ENCODE measurements around the gene BTBD10. TPM values are rescaled to one million over a fixed set of nuclear protein-coding genes. Genes with fewer than 3 reads are reported as not detected.

Gene BTBD10
- 32.8 and 38.5 TPM in 2 replicates for total RNA-seq (2012; rRNA removed)

- Histone ChIP-seq H3K4me2 (ENCODE audit: low read length) (peak within 1 kb of the TSS; percentile 94), H3K9ac (ENCODE audit: low read depth, low read length) (peak within 1 kb of the TSS; percentile 84)
These were observed at the start of gene BTBD10 for GRCh38 chr11:13462901-13463778. TSS of gene BTBD10 (minus strand) at chr11:13463222. CDS start at chr11:13445124, 18,098 bp downstream.

GRCh38 chr11:13503393-13503792, 40.4 kb upstream of the BTBD10 start:
- H3K36me3 ChIP-seq (ENCODE audit: insufficient read depth, low read length), result no peaks in the 10 kb centered on the region
- no peaks in the 10 kb centered on the region for H3K9me3 ChIP-seq (replicated peaks; ENCODE audit: low read length)
- peaks cover 4% of the 10 kb centered on the region for H3K27me3 ChIP-seq (ENCODE audit: control insufficient read depth, insufficient read depth, low read length)
- no peaks in the 10 kb centered on the region for H3K4me1 ChIP-seq (ENCODE audit: control insufficient read depth, insufficient read depth, low read length)
- H3K4me2 ChIP-seq (ENCODE audit: low read length), result no peak overlapping the region
- H3K4me3 ChIP-seq (ENCODE audit: low read length), result no peak overlapping the region
- no peak overlapping the region for H3K9ac ChIP-seq (ENCODE audit: low read depth, low read length)

More at GRCh38 chr11:13462901-13463778, at the start of gene BTBD10:
- H3K9me3 ChIP-seq (replicated peaks; ENCODE audit: low read length), result no peaks in the 10 kb centered on the region
- H3K27me3 ChIP-seq (ENCODE audit: control insufficient read depth, insufficient read depth, low read length), result peaks cover 4% of the 10 kb centered on the region
- no peaks in the 10 kb centered on the region for H3K36me3 ChIP-seq (ENCODE audit: insufficient read depth, low read length)
- peak within 1 kb of the TSS; percentile 82 for H3K4me3 ChIP-seq (ENCODE audit: low read length)
- peaks cover 9% of the 10 kb centered on the region for H3K4me1 ChIP-seq (ENCODE audit: control insufficient read depth, insufficient read depth, low read length)

DNA sequence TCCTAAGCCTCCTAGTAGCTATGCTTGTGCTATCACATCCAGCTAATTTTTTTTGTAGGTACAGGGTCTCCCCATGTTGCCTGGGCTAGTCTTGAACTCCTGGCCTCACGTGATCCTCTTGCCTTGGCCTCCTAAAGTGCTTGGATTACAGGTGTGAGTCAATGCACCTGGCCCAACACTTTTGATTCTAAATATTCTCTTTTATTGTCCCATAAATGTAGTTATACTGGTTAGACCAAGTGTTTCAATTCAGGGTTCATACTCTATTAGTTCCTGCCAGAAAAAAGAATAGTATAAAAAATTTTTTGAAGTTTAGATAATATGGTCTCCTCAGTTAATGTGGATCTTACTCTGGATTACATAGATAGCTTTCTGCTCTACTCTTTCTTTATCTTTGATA, 39.5 kb upstream of the BTBD10 start:
- Histone ChIP-seq H3K4me2 (ENCODE audit: low read length) (no peak overlapping the region), H3K4me1 (ENCODE audit: control insufficient read depth, insufficient read depth, low read length) (no peaks in the 10 kb centered on the region), H3K9me3 (replicated peaks; ENCODE audit: low read length) (no peaks in the 10 kb centered on the region), H3K27me3 (ENCODE audit: control insufficient read depth, insufficient read depth, low read length) (peaks cover 4% of the 10 kb centered on the region), H3K4me3 (ENCODE audit: low read length) (no peak overlapping the region), H3K9ac (ENCODE audit: low read depth, low read length) (no peak overlapping the region), H3K36me3 (ENCODE audit: insufficient read depth, low read length) (no peaks in the 10 kb centered on the region)

DNA sequence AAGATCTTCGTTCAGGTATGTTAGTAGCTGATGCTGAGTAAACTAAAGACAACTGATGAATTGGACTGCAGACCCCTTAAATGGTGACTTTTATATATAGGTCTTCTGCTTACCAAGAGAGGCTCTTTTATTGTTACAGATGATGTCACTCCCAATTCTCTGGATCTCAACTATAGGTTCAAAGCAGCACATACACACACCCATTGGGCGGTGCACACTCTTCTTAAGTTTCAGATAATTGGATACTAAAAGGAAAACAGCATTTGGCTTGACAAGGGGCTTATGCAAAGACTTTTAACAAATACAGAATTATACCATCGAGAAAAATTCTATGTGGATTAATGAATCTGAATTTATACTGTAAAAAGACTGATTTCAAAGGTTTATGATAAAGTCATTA, 32.9 kb upstream of the BTBD10 start, which contains the start of gene PTH:
PTH (minus strand) TSS at position 69 of the 400 bp plus-strand sequence. CDS start 3,142 bp downstream, outside the sequence.
- no peaks in the 10 kb centered on the region for H3K4me1 ChIP-seq (ENCODE audit: control insufficient read depth, insufficient read depth, low read length)
- H3K36me3 ChIP-seq (ENCODE audit: insufficient read depth, low read length), result no peaks in the 10 kb centered on the region
- no peak within 1 kb of the TSS for H3K4me3 ChIP-seq (ENCODE audit: low read length)
- no peak within 1 kb of the TSS for H3K9ac ChIP-seq (ENCODE audit: low read depth, low read length)
- no peaks in the 10 kb centered on the region for H3K9me3 ChIP-seq (replicated peaks; ENCODE audit: low read length)
- H3K4me2 ChIP-seq (ENCODE audit: low read length), result no peak within 1 kb of the TSS
- H3K27me3 ChIP-seq (ENCODE audit: control insufficient read depth, insufficient read depth, low read length), result peaks cover 23% of the 10 kb centered on the region

GRCh38 chr11:13494051-13494450, 31.0 kb upstream of the BTBD10 start:
- H3K4me2 ChIP-seq (ENCODE audit: low read length), result no peak overlapping the region
- no peaks in the 10 kb centered on the region for H3K36me3 ChIP-seq (ENCODE audit: insufficient read depth, low read length)
- H3K4me1 ChIP-seq (ENCODE audit: control insufficient read depth, insufficient read depth, low read length), result no peaks in the 10 kb centered on the region
- H3K4me3 ChIP-seq (ENCODE audit: low read length), result no peak overlapping the region
- H3K27me3 ChIP-seq (ENCODE audit: control insufficient read depth, insufficient read depth, low read length), result peaks cover 29% of the 10 kb centered on the region
- no peaks in the 10 kb centered on the region for H3K9me3 ChIP-seq (replicated peaks; ENCODE audit: low read length)
- no peak overlapping the region for H3K9ac ChIP-seq (ENCODE audit: low read depth, low read length)

DNA sequence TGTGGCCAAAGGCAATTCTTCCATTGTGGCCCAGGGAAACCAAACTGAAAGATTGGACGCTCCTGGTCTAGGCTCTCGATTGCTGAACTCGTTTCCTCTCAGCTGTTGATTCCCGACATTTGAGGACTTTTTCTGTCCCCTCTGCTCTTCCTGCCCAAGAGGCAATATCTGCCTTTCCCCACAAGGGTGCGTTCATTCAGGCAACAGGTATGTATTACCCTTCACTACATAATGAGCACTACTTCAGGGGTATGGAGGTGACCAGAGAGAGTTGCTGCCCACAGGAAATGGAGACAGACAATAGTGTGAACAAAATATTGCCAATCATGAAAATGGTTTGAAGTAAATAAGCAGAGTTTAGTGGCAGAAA, 24.6 kb upstream of the BTBD10 start:
- no peaks in the 10 kb centered on the region for H3K36me3 ChIP-seq (ENCODE audit: insufficient read depth, low read length)
- no peak overlapping the region for H3K4me2 ChIP-seq (ENCODE audit: low read length)
- H3K4me1 ChIP-seq (ENCODE audit: control insufficient read depth, insufficient read depth, low read length), result no peaks in the 10 kb centered on the region
- H3K27me3 ChIP-seq (ENCODE audit: control insufficient read depth, insufficient read depth, low read length), result peaks cover 17% of the 10 kb centered on the region
- no peak overlapping the region for H3K9ac ChIP-seq (ENCODE audit: low read depth, low read length)
- H3K9me3 ChIP-seq (replicated peaks; ENCODE audit: low read length), result no peaks in the 10 kb centered on the region
- H3K4me3 ChIP-seq (ENCODE audit: low read length), result no peak overlapping the region

- H3K9me3 ChIP-seq (replicated peaks; ENCODE audit: low read length), result no peaks in the 10 kb centered on the region
- H3K9ac ChIP-seq (ENCODE audit: low read depth, low read length), result no peak overlapping the region
- H3K4me2 ChIP-seq (ENCODE audit: low read length), result no peak overlapping the region
- H3K4me1 ChIP-seq (ENCODE audit: control insufficient read depth, insufficient read depth, low read length), result no peaks in the 10 kb centered on the region
- H3K27me3 ChIP-seq (ENCODE audit: control insufficient read depth, insufficient read depth, low read length), result peaks cover 17% of the 10 kb centered on the region
- no peak overlapping the region for H3K4me3 ChIP-seq (ENCODE audit: low read length)
- H3K36me3 ChIP-seq (ENCODE audit: insufficient read depth, low read length), result no peaks in the 10 kb centered on the region
These were observed 24.1 kb upstream of the BTBD10 start for GRCh38 chr11:13486926-13487660.

GRCh38 chr11:13480198-13480597, 17.2 kb upstream of the BTBD10 start:
- Histone ChIP-seq H3K27me3 (ENCODE audit: control insufficient read depth, insufficient read depth, low read length) (peaks cover 13% of the 10 kb centered on the region), H3K4me2 (ENCODE audit: low read length) (no peak overlapping the region), H3K4me1 (ENCODE audit: control insufficient read depth, insufficient read depth, low read length) (no peaks in the 10 kb centered on the region), H3K4me3 (ENCODE audit: low read length) (no peak overlapping the region), H3K9me3 (replicated peaks; ENCODE audit: low read length) (no peaks in the 10 kb centered on the region), H3K9ac (ENCODE audit: low read depth, low read length) (no peak overlapping the region), H3K36me3 (ENCODE audit: insufficient read depth, low read length) (no peaks in the 10 kb centered on the region)

- no peak overlapping the region for H3K4me2 ChIP-seq (ENCODE audit: low read length)
- H3K27me3 ChIP-seq (ENCODE audit: control insufficient read depth, insufficient read depth, low read length), result peaks cover 13% of the 10 kb centered on the region
- no peak overlapping the region for H3K9ac ChIP-seq (ENCODE audit: low read depth, low read length)
- H3K9me3 ChIP-seq (replicated peaks; ENCODE audit: low read length), result no peaks in the 10 kb centered on the region
- H3K36me3 ChIP-seq (ENCODE audit: insufficient read depth, low read length), result no peaks in the 10 kb centered on the region
- no peak overlapping the region for H3K4me3 ChIP-seq (ENCODE audit: low read length)
- no peaks in the 10 kb centered on the region for H3K4me1 ChIP-seq (ENCODE audit: control insufficient read depth, insufficient read depth, low read length)
These were observed 16.7 kb upstream of the BTBD10 start for GRCh38 chr11:13479688-13480087.

GRCh38 chr11:13475091-13475490, 12.1 kb upstream of the BTBD10 start:
- Histone ChIP-seq H3K9ac (ENCODE audit: low read depth, low read length) (no peak overlapping the region), H3K4me3 (ENCODE audit: low read length) (no peak overlapping the region), H3K27me3 (ENCODE audit: control insufficient read depth, insufficient read depth, low read length) (peaks cover 34% of the 10 kb centered on the region), H3K9me3 (replicated peaks; ENCODE audit: low read length) (no peaks in the 10 kb centered on the region), H3K36me3 (ENCODE audit: insufficient read depth, low read length) (no peaks in the 10 kb centered on the region), H3K4me2 (ENCODE audit: low read length) (no peak overlapping the region), H3K4me1 (ENCODE audit: control insufficient read depth, insufficient read depth, low read length) (no peaks in the 10 kb centered on the region)

DNA sequence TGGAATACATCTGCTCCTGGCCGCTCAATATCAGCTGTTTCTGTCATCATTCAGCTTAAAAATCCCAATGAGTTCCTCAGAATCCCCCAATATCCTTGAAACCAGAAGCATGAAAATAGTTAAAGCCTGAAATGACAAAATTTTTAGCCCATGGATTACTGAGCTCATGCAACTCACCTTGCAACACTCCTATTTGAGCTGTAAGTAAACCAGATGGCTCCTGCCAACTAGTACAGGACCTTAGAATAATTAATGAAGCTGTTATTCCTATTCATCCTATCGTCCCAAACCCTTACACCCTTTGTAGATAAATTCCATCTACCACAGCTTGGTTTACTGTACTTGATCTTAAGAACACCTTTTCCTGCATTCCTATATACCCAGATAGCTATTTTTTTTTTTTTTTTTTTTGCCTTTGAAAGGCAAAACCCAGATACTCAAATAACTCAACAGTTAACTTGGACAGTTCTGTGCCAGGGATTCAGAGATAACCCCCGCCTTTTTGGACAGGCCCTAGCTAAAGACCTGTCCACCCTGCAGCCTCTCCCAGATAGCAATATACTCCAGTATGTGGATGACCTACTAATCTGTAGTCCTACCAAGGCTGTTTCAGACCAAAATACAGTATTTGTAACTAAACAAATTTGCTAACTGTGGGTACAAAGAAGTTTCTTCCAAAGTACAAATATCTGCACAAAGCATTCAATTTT, 10.1 kb upstream of the BTBD10 start:
- Histone ChIP-seq H3K36me3 (ENCODE audit: insufficient read depth, low read length) (no peaks in the 10 kb centered on the region), H3K4me2 (ENCODE audit: low read length) (no peak overlapping the region), H3K4me1 (ENCODE audit: control insufficient read depth, insufficient read depth, low read length) (no peaks in the 10 kb centered on the region), H3K9me3 (replicated peaks; ENCODE audit: low read length) (no peaks in the 10 kb centered on the region), H3K27me3 (ENCODE audit: control insufficient read depth, insufficient read depth, low read length) (peaks cover 43% of the 10 kb centered on the region), H3K9ac (ENCODE audit: low read depth, low read length) (no peak overlapping the region), H3K4me3 (ENCODE audit: low read length) (no peak overlapping the region)
